Stimulated activated CD4-positive, alpha-beta T cell treated with anti-CD3 and anti-CD28 coated beads, Interleukin-4, amount 100 ng/mL, for 48 hours (primary cell): ENCODE data around the gene SEC14L5.
A peak's percentile ranks its signal among the peaks of the same experiment; 100 is the strongest.

Experiments used
- DNase-seq, 2 donors: peaks; one replicate each; pipeline ENCODE4 v3.0.0-alpha.2; 2020; ENCODE audit warnings: low read depth in 2 of 2

Gene SEC14L5

DNA sequence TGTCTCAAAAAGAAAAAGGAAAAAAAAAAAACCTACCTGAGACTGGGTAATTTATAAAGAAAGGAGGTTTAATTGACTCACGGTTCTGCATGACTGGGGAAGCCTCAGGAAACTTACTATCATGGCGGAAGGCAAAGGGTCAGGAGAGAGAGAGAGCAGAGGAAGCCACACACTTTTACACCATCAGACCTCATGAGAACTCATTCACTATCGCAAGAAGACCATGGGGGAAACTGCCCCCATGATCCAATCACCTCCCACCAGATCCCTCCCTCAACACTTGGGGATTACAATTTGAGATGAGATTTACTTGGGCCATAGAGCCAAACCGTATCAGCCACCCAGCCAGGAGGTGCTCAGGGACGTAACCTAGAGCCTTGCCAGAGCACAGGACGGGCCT, 54.8 kb downstream of the SEC14L5 start:
- no peak for DNase-seq

GRCh38 chr16:5015351-5015750, 57.2 kb downstream of the SEC14L5 start:
- no peak for DNase-seq

- DNase-seq, result no peak
Observed at GRCh38 chr16:5015887-5016286, 57.8 kb downstream of the SEC14L5 start.

DNA sequence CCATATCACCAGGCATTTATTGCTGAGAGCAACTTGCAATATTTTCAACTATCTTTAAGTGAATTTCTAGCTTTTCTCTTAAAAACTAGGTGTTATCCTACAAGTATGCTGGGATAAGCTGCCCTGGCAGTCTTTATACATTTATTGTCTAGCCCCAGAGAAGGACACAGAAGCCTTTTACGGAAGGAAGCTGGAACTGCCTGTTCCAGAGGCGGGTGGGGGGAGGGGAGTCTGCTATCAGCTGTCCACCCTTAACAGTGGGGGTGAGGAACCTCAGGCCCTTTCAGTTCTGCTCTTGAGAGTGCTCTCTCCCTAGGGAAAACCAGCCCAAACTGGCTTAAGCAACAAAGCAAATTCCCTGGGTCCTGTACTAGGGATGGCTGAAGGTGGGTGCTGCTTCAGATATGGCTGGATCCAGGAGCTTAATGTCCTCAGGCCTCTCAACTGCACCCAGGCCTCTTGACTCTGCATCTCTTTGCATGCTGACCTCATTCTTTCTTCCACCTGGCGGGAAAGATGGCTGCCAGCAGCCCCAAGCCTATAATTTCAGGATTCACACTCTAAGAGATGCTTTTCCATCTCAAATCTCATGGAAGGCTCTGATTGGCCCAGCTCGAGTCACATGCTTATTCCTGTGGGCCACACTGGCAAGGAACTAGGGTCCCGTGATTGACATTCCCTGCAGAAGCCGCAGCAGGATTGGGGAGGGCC, 59.0 kb downstream of the SEC14L5 start:
- DNase-seq, result no peak

- DNase-seq, result no peak
Observed at GRCh38 chr16:5017678-5017969, 59.5 kb downstream of the SEC14L5 start.

DNA sequence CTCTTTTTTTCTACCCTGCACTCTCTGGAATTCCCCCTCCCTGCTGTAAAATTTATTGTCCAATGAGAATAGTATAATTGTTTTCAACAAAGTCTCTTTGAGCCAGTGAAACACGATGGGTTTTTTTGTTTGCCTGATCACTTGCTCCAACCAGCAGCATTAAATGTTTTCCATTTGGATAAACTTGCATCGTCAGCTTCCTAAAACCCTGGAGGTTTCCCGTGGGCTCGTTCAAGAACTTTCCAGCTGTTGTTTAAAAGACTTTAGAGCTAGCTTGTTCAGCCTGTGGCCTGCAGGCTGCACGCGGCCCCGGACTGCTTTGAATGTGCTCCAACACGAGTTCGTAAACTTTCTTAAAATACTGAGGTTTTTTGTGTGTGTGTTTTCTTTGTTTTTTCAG, 60.7 kb downstream of the SEC14L5 start:
- no peak for DNase-seq

DNA sequence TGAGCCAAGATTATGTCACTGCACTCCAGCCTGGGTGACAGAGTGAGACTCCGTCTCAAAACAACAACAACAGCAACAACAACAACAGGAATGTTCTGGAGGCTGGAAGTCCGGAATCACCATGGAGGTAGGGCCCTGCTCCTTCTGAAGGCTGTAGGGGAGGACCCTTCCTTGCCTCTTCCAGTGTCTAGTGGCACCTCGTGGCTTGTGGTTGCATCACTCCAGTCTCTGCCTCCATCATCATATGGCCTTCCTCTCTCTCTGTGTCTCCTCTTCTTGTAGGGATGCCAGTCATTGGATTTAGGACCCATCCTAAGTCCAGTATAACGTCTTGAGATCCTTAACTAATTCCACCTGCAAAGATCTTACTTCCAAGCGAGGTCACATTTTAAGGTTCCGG, 61.6 kb downstream of the SEC14L5 start:
- DNase-seq, result no peak

DNA sequence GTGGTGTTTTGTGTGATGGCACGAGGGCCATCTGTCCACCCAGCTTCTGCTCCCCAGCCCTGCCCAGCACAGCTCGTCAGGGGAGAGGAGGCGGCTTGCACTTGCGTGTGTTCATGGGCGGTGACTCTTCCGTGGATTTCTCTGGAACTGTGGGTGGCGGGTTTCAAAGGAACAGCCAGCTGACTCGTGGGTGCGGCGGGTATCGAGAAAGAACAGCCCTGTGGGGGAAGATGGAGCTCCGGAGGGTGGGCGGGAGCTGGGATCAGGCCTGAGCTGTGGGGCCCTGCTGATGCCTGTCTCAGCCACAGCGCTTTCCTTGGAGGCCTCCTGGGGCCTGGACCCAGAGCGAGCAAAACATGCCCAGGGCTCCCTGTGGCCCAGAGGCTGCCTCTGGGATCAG, 62.4 kb downstream of the SEC14L5 start:
- DNase-seq, result no peak

GRCh38 chr16:5022521-5022920, 64.4 kb downstream of the SEC14L5 start:
- DNase-seq, result no peak

GRCh38 chr16:5024632-5025031, 66.5 kb downstream of the SEC14L5 start:
- no peak for DNase-seq

GRCh38 chr16:5025171-5025632, 67.1 kb downstream of the SEC14L5 start:
- DNase-seq, result no peak

DNA sequence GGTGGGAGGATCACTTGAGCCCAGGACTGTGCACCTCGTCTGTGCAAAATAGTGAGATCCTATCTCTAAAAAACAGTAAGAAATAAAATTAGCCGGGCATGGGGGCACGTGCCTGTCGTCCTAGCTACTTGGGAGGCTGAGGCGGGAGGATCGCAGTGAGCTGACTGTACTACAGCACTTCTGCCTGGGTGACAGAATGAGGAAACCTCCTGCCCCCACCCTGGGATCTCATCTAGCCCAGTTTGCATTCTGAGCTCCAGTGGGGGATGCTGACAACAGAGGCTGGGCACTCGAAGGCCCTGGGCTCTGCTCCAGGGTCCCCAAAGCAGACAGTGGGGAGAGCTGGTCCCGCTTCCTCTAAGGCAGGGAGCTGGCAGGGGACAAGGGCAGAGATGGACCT, 68.5 kb downstream of the SEC14L5 start:
- DNase-seq, result no peak

- no peak for DNase-seq
Observed at GRCh38 chr16:5027086-5027485, 69.0 kb downstream of the SEC14L5 start.

DNA sequence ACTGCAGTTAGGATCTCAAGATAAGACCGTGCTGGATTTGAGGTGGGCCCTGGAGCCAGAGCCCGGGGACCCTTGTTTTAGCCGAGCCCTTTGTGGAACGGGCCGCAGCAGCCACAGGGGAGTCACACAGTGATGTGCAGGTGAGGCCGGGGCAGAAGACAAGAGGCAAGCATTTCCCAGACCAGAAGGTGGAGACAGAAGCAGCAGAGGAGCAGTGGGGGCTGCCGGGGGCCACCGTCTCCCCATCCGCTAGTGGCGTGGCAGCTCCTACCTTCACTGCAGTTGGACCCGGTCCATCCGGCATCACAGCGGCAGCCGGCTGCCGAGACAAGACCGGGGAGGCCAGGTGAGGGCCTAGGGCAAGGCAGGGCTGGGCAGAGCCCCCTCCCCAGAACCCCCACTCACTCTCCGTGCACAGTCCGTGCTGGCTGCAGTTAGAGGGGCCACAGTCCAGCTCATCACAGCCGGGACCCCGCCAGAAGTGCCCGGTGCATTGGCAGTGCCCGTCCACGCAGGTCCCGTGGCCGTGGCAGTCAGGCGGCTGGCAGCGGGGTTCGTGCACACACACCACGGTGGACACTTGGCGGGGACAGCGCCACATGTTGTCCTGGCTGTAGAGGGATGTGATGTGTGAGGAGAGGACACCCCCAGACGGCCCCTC, 69.6 kb downstream of the SEC14L5 start:
- no peak for DNase-seq

DNA sequence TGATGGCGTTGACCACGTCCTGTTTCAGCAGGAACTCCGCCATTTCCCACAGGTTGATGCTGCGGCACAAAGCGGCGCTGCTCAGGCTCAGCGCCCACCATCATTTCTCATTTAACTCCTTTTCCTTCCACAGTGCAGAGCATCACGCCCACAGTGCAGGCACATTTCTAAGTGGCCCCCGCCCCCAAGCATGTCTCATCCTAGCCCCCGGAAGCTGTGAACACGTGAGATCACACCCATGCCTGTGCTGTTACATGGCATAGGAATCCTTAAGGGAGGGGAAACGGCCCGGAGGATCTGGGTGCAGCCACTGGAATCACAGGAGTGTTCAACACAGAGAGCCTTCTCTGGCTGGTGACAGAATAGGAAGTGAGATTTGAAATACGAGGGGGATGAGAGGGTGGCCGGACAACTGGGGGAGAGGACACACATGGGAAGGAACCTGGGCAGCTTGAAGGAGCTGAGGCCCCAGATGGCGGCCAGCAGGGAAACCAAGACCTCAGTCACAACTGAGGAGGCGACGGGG, 70.9 kb downstream of the SEC14L5 start:
- DNase-seq, result no peak

DNA sequence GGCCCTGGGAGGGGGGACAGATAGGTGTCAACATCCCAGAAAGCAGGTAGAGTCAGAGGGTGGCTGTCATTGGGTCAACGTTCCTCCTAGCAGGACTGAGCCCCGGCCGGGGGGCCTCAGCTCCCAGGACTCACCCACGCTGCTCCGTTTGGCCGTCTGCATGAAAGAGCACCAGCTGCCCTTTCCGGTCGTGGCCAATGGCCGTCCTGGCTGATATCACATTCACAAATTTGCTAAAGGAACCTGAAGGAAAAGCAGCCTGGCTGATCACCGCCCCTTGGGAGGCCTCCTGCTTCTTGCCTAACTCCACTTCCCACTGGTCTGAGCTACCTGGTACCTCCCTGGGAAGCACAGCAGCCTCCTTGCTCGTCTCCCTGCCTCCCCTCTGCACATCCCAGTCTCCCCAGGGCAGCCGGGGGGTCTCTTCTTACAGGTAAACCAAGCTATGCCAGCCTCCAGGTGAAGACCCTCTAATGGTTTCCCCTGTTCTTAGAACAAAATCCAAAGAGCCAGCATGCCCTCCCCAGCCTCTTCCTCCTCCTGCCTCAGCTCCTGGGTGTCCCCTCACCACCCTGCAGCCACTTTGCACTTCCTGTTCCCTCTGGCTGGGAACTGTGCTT, 72.2 kb downstream of the SEC14L5 start:
- DNase-seq, result no peak

- DNase-seq, result no peak
Observed at GRCh38 chr16:5031601-5032000, 73.5 kb downstream of the SEC14L5 start.

GRCh38 chr16:5032748-5033167, 74.6 kb downstream of the SEC14L5 start:
- no peak for DNase-seq

- DNase-seq, result peak; percentile 71 to 80
Observed at GRCh38 chr16:5033256-5034166, 75.4 kb downstream of the SEC14L5 start, which contains the start of gene NAGPA. Gene NAGPA, minus strand, starts transcription at chr16:5033935. Its CDS starts 21 bp downstream, at chr16:5033914.

DNA sequence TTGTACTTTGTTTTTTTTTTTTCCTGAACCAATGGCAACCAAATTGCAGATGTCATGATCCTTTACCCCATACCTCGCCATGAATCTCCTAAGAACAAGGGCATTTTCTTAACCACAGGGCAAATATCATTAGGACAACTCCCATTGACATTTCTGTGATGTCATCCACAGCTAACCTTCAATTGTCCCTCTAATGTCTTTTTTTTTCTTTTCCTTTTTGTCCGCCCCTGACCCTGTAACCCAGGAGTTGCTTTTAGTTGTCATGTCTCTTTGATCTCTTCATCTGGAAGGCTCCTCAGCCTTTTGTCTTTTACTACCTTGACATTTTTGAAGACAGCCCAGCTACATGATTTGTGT, 76.0 kb downstream of the SEC14L5 start:
- no peak for DNase-seq

- DNase-seq, result no peak
Observed at GRCh38 chr16:5035909-5036227, 77.7 kb downstream of the SEC14L5 start.
